ENCODE measurements around the gene HERPUD1. TPM values are rescaled to one million over a fixed set of nuclear protein-coding genes. Genes with fewer than 3 reads are reported as not detected.
"Not testable (repeated sequence)": the region's sequence is repeated elsewhere in the genome, so short reads cannot be mapped to it uniquely, and the experiment has no call there.

The HERPUD1 gene
- total RNA-seq, 1 donor from 2014 or later = 178 TPM

- intact Hi-C loops (cut with micrococcal nuclease) = loop anchor here (1.0 to 10.0 kb wide), 8 partner anchors 16 to 1192 kb away; partner anchors contain the start of genes CCDC102A, CFAP20, CIAPIN1 and COQ9
- Mint-ChIP-seq H3K9me3 (no peaks in the 10 kb centered on the region), H3K27me3 (ENCODE audit: insufficient read depth) (no peaks in the 10 kb centered on the region), H3K4me1 (ENCODE audit: low read depth) (peaks cover 50% of the 10 kb centered on the region), H3K4me3 (peak overlapping the region; percentile 95), H3K27ac (peak overlapping the region; percentile 94), H3K36me3 (ENCODE audit: low read depth) (peaks cover 50% of the 10 kb centered on the region)
- peak; percentile 34 for DNase-seq (ENCODE audit: low spot score)
Observed at GRCh38 chr16:56932721-56933619, 1.0 kb downstream of the HERPUD1 start.

GRCh38 chr16:56933828-56934598 is 2.1 kb downstream of the HERPUD1 start:
- no peaks in the 10 kb centered on the region for H3K27me3 Mint-ChIP-seq (ENCODE audit: insufficient read depth)
- no peaks in the 10 kb centered on the region for H3K9me3 Mint-ChIP-seq

GRCh38 chr16:56934599-56935145 is 2.7 kb downstream of the HERPUD1 start:
- Mint-ChIP-seq H3K27ac (peak overlapping the region; percentile 65), H3K36me3 (ENCODE audit: low read depth) (peaks cover 62% of the 10 kb centered on the region), H3K4me1 (ENCODE audit: low read depth) (peaks cover 67% of the 10 kb centered on the region), H3K4me3 (peak overlapping the region; percentile 95)
- H3K9me3 Mint-ChIP-seq; DNase-seq (ENCODE audit: low spot score); H3K27me3 Mint-ChIP-seq (ENCODE audit: insufficient read depth): not testable (repeated sequence)
- intact Hi-C loops (cut with micrococcal nuclease) = loop anchor here (5.0 to 10.0 kb wide), 7 partner anchors 78 to 1190 kb away; partner anchors contain the start of genes CCDC102A, CFAP20, CIAPIN1 and COQ9

More at GRCh38 chr16:56933828-56934598, 2.1 kb downstream of the HERPUD1 start:
- intact Hi-C loops (cut with micrococcal nuclease) = loop anchor here (2.0 to 10.0 kb wide), 7 partner anchors 57 to 1191 kb away; partner anchors contain the start of genes CCDC102A, CFAP20, CIAPIN1 and COQ9
- DNase-seq (ENCODE audit: low spot score) = no peak
- H3K27ac Mint-ChIP-seq = peak overlapping the region; percentile 94
- peak overlapping the region; percentile 95 for H3K4me3 Mint-ChIP-seq
- H3K4me1 Mint-ChIP-seq (ENCODE audit: low read depth) = peaks cover 60% of the 10 kb centered on the region
- H3K36me3 Mint-ChIP-seq (ENCODE audit: low read depth) = peaks cover 57% of the 10 kb centered on the region

GRCh38 chr16:56935201-56935600 is 3.3 kb downstream of the HERPUD1 start:
- no peak for DNase-seq (ENCODE audit: low spot score)
- Mint-ChIP-seq H3K4me3 (peak overlapping the region; percentile 95), H3K9me3 (no peaks in the 10 kb centered on the region), H3K27ac (peak overlapping the region; percentile 57), H3K4me1 (ENCODE audit: low read depth) (peaks cover 72% of the 10 kb centered on the region), H3K27me3 (ENCODE audit: insufficient read depth) (no peaks in the 10 kb centered on the region), H3K36me3 (ENCODE audit: low read depth) (peaks cover 67% of the 10 kb centered on the region)
- intact Hi-C loops (cut with micrococcal nuclease) = loop anchor here (5.0 to 10.0 kb wide), 4 partner anchors 203 to 1190 kb away; partner anchors contain the start of genes CCDC102A, CFAP20, CIAPIN1 and COQ9

- peak overlapping the region; percentile 45 for H3K27ac Mint-ChIP-seq
- intact Hi-C loops (cut with micrococcal nuclease) = loop anchor here (5.0 to 10.0 kb wide), 4 partner anchors 204 to 1188 kb away; partner anchors contain the start of genes CCDC102A, CFAP20, CIAPIN1 and COQ9
- H3K4me3 Mint-ChIP-seq = peak overlapping the region; percentile 43
- H3K27me3 Mint-ChIP-seq (ENCODE audit: insufficient read depth) = no peaks in the 10 kb centered on the region
- peaks cover 75% of the 10 kb centered on the region for H3K36me3 Mint-ChIP-seq (ENCODE audit: low read depth)
- no peak for DNase-seq (ENCODE audit: low spot score)
- H3K4me1 Mint-ChIP-seq (ENCODE audit: low read depth) = peaks cover 64% of the 10 kb centered on the region
- no peaks in the 10 kb centered on the region for H3K9me3 Mint-ChIP-seq
Observed at GRCh38 chr16:56936491-56936890, 4.5 kb downstream of the HERPUD1 start.

GRCh38 chr16:56936950-56937349 is 5.0 kb downstream of the HERPUD1 start:
- Mint-ChIP-seq H3K27ac (peak overlapping the region; percentile 27), H3K27me3 (ENCODE audit: insufficient read depth) (no peaks in the 10 kb centered on the region), H3K4me3 (peak overlapping the region; percentile 40), H3K36me3 (ENCODE audit: low read depth) (peaks cover 79% of the 10 kb centered on the region), H3K9me3 (no peaks in the 10 kb centered on the region), H3K4me1 (ENCODE audit: low read depth) (peaks cover 67% of the 10 kb centered on the region)
- intact Hi-C loops (cut with micrococcal nuclease) = loop anchor here (1.0 to 10.0 kb wide), 5 partner anchors 8 to 1188 kb away; partner anchors contain the start of genes CCDC102A, CFAP20, CIAPIN1 and COQ9
- no peak for DNase-seq (ENCODE audit: low spot score)

GRCh38 chr16:56938664-56939513 is 6.9 kb downstream of the HERPUD1 start:
- intact Hi-C loops (cut with micrococcal nuclease) = loop anchor here (1.0 to 10.0 kb wide), 8 partner anchors 22 to 1186 kb away; partner anchors contain the start of genes CCDC102A, CFAP20, CIAPIN1 and COQ9
- H3K4me1 Mint-ChIP-seq (ENCODE audit: low read depth) = peaks cover 83% of the 10 kb centered on the region
- H3K4me3 Mint-ChIP-seq = peak overlapping the region; percentile 85
- H3K36me3 Mint-ChIP-seq (ENCODE audit: low read depth) = peaks cover 82% of the 10 kb centered on the region
- DNase-seq (ENCODE audit: low spot score) = peak; percentile 48
- H3K9me3 Mint-ChIP-seq = no peaks in the 10 kb centered on the region
- no peaks in the 10 kb centered on the region for H3K27me3 Mint-ChIP-seq (ENCODE audit: insufficient read depth)
- peak overlapping the region; percentile 97 for H3K27ac Mint-ChIP-seq

- Mint-ChIP-seq H3K27ac (peak overlapping the region; percentile 97), H3K9me3 (no peaks in the 10 kb centered on the region), H3K4me1 (ENCODE audit: low read depth) (peaks cover 83% of the 10 kb centered on the region), H3K27me3 (ENCODE audit: insufficient read depth) (no peaks in the 10 kb centered on the region), H3K4me3 (peak overlapping the region; percentile 85), H3K36me3 (ENCODE audit: low read depth) (peaks cover 84% of the 10 kb centered on the region)
- intact Hi-C loops (cut with micrococcal nuclease) = loop anchor here (1.0 to 10.0 kb wide), 7 partner anchors 23 to 1185 kb away; partner anchors contain the start of genes CCDC102A, CFAP20, CIAPIN1 and COQ9
- no peak for DNase-seq (ENCODE audit: low spot score)
Observed at GRCh38 chr16:56939801-56940200, 7.9 kb downstream of the HERPUD1 start.

GRCh38 chr16:56941092-56941491 is 9.2 kb downstream of the HERPUD1 start:
- Mint-ChIP-seq H3K27ac (no peak overlapping the region), H3K4me3 (no peak overlapping the region), H3K36me3 (ENCODE audit: low read depth) (peaks cover 77% of the 10 kb centered on the region), H3K4me1 (ENCODE audit: low read depth) (peaks cover 78% of the 10 kb centered on the region), H3K9me3 (no peaks in the 10 kb centered on the region), H3K27me3 (ENCODE audit: insufficient read depth) (no peaks in the 10 kb centered on the region)
- intact Hi-C loops (cut with micrococcal nuclease) = no loop called here
- DNase-seq (ENCODE audit: low spot score) = no peak

GRCh38 chr16:56941856-56942331 is 10.0 kb downstream of the HERPUD1 start:
- peak overlapping the region; percentile 66 for H3K27ac Mint-ChIP-seq
- H3K9me3 Mint-ChIP-seq = no peaks in the 10 kb centered on the region
- H3K36me3 Mint-ChIP-seq (ENCODE audit: low read depth) = peaks cover 73% of the 10 kb centered on the region
- DNase-seq (ENCODE audit: low spot score) = no peak
- H3K27me3 Mint-ChIP-seq (ENCODE audit: insufficient read depth) = no peaks in the 10 kb centered on the region
- no peak overlapping the region for H3K4me3 Mint-ChIP-seq
- intact Hi-C loops (cut with micrococcal nuclease) = no loop called here
- H3K4me1 Mint-ChIP-seq (ENCODE audit: low read depth) = peaks cover 74% of the 10 kb centered on the region

GRCh38 chr16:56943761-56944375 is 11.9 kb downstream of the HERPUD1 start:
- Mint-ChIP-seq H3K27ac (peak overlapping the region; percentile 88), H3K9me3 (no peaks in the 10 kb centered on the region), H3K4me1 (ENCODE audit: low read depth) (peaks cover 59% of the 10 kb centered on the region), H3K36me3 (ENCODE audit: low read depth) (peaks cover 58% of the 10 kb centered on the region), H3K4me3 (no peak overlapping the region), H3K27me3 (ENCODE audit: insufficient read depth) (no peaks in the 10 kb centered on the region)
- intact Hi-C loops (cut with micrococcal nuclease) = loop anchor here (2.0 kb wide), 3 partner anchors 13 to 83 kb away; no protein-coding TSS in a partner anchor
- DNase-seq (ENCODE audit: low spot score) = no peak
